Peyer's patch (tissue), 4 donors: ENCODE measurements around the gene ZNF710.

ENCODE experiments used
- POLR2A ChIP-seq, 2 donors: fragments of 450-650 bp; IDR thresholded peaks; one replicate each; pipeline ENCODE4 v1.5.1; 2017; ENCODE audit warnings: antibody characterized with exemption in 2 of 2, mild to moderate bottlenecking in 2 of 2, moderate library complexity in 2 of 2
- TF ChIP-seq, protein P1 (sequence below), 6 experiments: fragments of 450-650 bp in 4 of 6; fragments of 200-600 bp in 2 of 6; sonication (generic) in 1 of 6; IDR thresholded peaks; one replicate each; pipeline ENCODE4 v1.5.1; 2017 to 2019; ENCODE audit warnings: antibody characterized with exemption in 6 of 6, mild to moderate bottlenecking in 3 of 6, moderate library complexity in 1 of 6

DNA sequence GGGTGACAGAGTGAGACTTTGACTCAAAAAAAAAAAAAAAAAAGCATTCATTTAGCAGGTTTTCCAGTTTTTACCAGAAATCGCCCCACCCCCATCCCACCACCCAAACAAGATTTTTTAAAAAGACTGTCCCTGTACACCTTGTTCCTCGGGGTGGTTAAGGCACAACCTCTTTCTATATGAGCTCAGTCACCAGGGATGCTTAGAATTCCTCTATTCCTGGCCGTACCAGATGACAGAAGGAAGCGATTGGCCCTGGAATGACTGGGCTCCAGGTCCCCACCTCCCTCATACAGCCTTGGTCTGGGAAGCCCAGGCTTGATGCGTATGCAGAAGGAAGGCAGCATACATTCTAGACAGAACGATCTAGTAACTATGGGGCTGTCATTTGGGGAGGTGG is 75.6 kb downstream of the ZNF710 start:
- TF ChIP-seq, protein P1, sequence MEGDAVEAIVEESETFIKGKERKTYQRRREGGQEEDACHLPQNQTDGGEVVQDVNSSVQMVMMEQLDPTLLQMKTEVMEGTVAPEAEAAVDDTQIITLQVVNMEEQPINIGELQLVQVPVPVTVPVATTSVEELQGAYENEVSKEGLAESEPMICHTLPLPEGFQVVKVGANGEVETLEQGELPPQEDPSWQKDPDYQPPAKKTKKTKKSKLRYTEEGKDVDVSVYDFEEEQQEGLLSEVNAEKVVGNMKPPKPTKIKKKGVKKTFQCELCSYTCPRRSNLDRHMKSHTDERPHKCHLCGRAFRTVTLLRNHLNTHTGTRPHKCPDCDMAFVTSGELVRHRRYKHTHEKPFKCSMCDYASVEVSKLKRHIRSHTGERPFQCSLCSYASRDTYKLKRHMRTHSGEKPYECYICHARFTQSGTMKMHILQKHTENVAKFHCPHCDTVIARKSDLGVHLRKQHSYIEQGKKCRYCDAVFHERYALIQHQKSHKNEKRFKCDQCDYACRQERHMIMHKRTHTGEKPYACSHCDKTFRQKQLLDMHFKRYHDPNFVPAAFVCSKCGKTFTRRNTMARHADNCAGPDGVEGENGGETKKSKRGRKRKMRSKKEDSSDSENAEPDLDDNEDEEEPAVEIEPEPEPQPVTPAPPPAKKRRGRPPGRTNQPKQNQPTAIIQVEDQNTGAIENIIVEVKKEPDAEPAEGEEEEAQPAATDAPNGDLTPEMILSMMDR (IDR thresholded peaks at IDR 0.05), result no peak
- TF ChIP-seq POLR2A (IDR thresholded peaks at IDR 0.05), result no peak
